ENCODE data around the gene PTTG1.

Gene PTTG1

GRCh38 chr5:160470437-160471361, 49.0 kb downstream of the PTTG1 start:
- TF ChIP-seq CTCF (IDR thresholded peaks at IDR 0.05; ENCODE audit: low read depth, low read length) (no peak), EZH2phosphoT487 (IDR thresholded peaks at IDR 0.05; ENCODE audit: low read depth) (no peak)
- Histone ChIP-seq H3K79me2 (ENCODE audit: low read length) (peaks cover 79% of the 10 kb centered on the region), H3K27ac (ENCODE audit: low read length) (peak overlapping the region; percentile 89), H3K4me3 (ENCODE audit: low read length) (peak overlapping the region; percentile 94), H3K4me2 (ENCODE audit: low read length) (peak overlapping the region; percentile 82), H2AFZ (ENCODE audit: low read depth, low read length) (no peak overlapping the region), H3K27me3 (ENCODE audit: low read depth, low read length) (no peaks in the 10 kb centered on the region), H3K9me3 (ENCODE audit: insufficient read depth, low read length) (no peaks in the 10 kb centered on the region), H3K36me3 (replicated peaks; ENCODE audit: low read depth, low read length) (peaks cover 39% of the 10 kb centered on the region), H4K20me1 (ENCODE audit: insufficient read depth, low read length) (peaks cover 55% of the 10 kb centered on the region), H3K4me1 (ENCODE audit: low read length) (peaks cover 58% of the 10 kb centered on the region), H3K9ac (ENCODE audit: low read length) (peak overlapping the region; percentile 78)

- Histone ChIP-seq H3K4me1 (ENCODE audit: low read length) (peaks cover 47% of the 10 kb centered on the region), H3K27ac (ENCODE audit: low read length) (no peak overlapping the region), H3K79me2 (ENCODE audit: low read length) (peaks cover 90% of the 10 kb centered on the region), H3K9ac (ENCODE audit: low read length) (0 out of 2 replicates have a peak overlapping the region, but pooled peaks have one; percentile 78), H3K27me3 (ENCODE audit: low read depth, low read length) (no peaks in the 10 kb centered on the region), H3K36me3 (replicated peaks; ENCODE audit: low read depth, low read length) (peaks cover 41% of the 10 kb centered on the region), H3K4me3 (ENCODE audit: low read length) (peak overlapping the region; percentile 94), H3K4me2 (ENCODE audit: low read length) (peak overlapping the region; percentile 82), H3K9me3 (ENCODE audit: insufficient read depth, low read length) (no peaks in the 10 kb centered on the region), H2AFZ (ENCODE audit: low read depth, low read length) (no peak overlapping the region), H4K20me1 (ENCODE audit: insufficient read depth, low read length) (peaks cover 65% of the 10 kb centered on the region)
- TF ChIP-seq EZH2phosphoT487 (IDR thresholded peaks at IDR 0.05; ENCODE audit: low read depth) = no peak
- TF ChIP-seq CTCF (IDR thresholded peaks at IDR 0.05; ENCODE audit: low read depth, low read length) = no peak
Observed at GRCh38 chr5:160471761-160472160, 50.1 kb downstream of the PTTG1 start.

GRCh38 chr5:160472482-160472881, 50.8 kb downstream of the PTTG1 start:
- Histone ChIP-seq H3K4me3 (ENCODE audit: low read length) (no peak overlapping the region), H3K4me1 (ENCODE audit: low read length) (peaks cover 40% of the 10 kb centered on the region), H3K9ac (ENCODE audit: low read length) (no peak overlapping the region), H4K20me1 (ENCODE audit: insufficient read depth, low read length) (peaks cover 72% of the 10 kb centered on the region), H3K27me3 (ENCODE audit: low read depth, low read length) (no peaks in the 10 kb centered on the region), H3K79me2 (ENCODE audit: low read length) (peaks cover 97% of the 10 kb centered on the region), H2AFZ (ENCODE audit: low read depth, low read length) (no peak overlapping the region), H3K9me3 (ENCODE audit: insufficient read depth, low read length) (no peaks in the 10 kb centered on the region), H3K27ac (ENCODE audit: low read length) (no peak overlapping the region), H3K36me3 (replicated peaks; ENCODE audit: low read depth, low read length) (peaks cover 48% of the 10 kb centered on the region), H3K4me2 (ENCODE audit: low read length) (peak overlapping the region; percentile 82; the same call in 1 of the 2 replicates)
- TF ChIP-seq CTCF (IDR thresholded peaks at IDR 0.05; ENCODE audit: low read depth, low read length) (no peak), EZH2phosphoT487 (IDR thresholded peaks at IDR 0.05; ENCODE audit: low read depth) (no peak)

- peaks cover 82% of the 10 kb centered on the region for H4K20me1 ChIP-seq (ENCODE audit: insufficient read depth, low read length)
- H3K79me2 ChIP-seq (ENCODE audit: low read length) = peaks cover 100% of the 10 kb centered on the region
- H3K4me1 ChIP-seq (ENCODE audit: low read length) = peaks cover 40% of the 10 kb centered on the region
- H3K27me3 ChIP-seq (ENCODE audit: low read depth, low read length) = no peaks in the 10 kb centered on the region
- no peak overlapping the region for H3K9ac ChIP-seq (ENCODE audit: low read length)
- TF ChIP-seq CTCF (IDR thresholded peaks at IDR 0.05; ENCODE audit: low read depth, low read length) (no peak), EZH2phosphoT487 (IDR thresholded peaks at IDR 0.05; ENCODE audit: low read depth) (no peak)
- H3K4me3 ChIP-seq (ENCODE audit: low read length) = no peak overlapping the region
- no peak overlapping the region for H2AFZ ChIP-seq (ENCODE audit: low read depth, low read length)
- H3K27ac ChIP-seq (ENCODE audit: low read length) = no peak overlapping the region
- no peaks in the 10 kb centered on the region for H3K9me3 ChIP-seq (ENCODE audit: insufficient read depth, low read length)
- 0 out of 2 replicates have a peak overlapping the region, but pooled peaks have one; percentile 6 for H3K4me2 ChIP-seq (ENCODE audit: low read length)
- peaks cover 55% of the 10 kb centered on the region for H3K36me3 ChIP-seq (replicated peaks; ENCODE audit: low read depth, low read length)
Observed at GRCh38 chr5:160473681-160474080, 52.0 kb downstream of the PTTG1 start.

Measured in OCI-LY3 (cell line).